IPS-20b (cell line): ENCODE results near the gene KRT222.

Experiments
- H3K27ac ChIP-seq: one replicate; pipeline ENCODE4 v1.5.1; 2013; ENCODE audit warnings: low read length
- H3K27me3 ChIP-seq: 2 replicates; pipeline ENCODE4 v1.6.1; 2013; ENCODE audit warnings: mild to moderate bottlenecking, low read length, inconsistent platforms; ENCODE audit not compliant: insufficient read depth
- H3K36me3 ChIP-seq: 2 replicates; pipeline ENCODE4 v1.6.1; 2013; ENCODE audit warnings: low read depth, mild to moderate bottlenecking, inconsistent platforms, low read length, moderate library complexity; ENCODE audit not compliant: insufficient read depth
- H3K4me1 ChIP-seq: 2 replicates; pipeline ENCODE4 v1.6.1; 2013; ENCODE audit warnings: mild to moderate bottlenecking, control low read depth, inconsistent platforms, low read length, moderate library complexity; ENCODE audit not compliant: insufficient read depth
- H3K4me3 ChIP-seq: 2 replicates; pipeline ENCODE4 v1.5.1; 2013; ENCODE audit warnings: mild to moderate bottlenecking, low read length, inconsistent platforms
- H3K9ac ChIP-seq: 2 replicates; pipeline ENCODE4 v1.6.1; 2013; ENCODE audit warnings: low read depth, mild to moderate bottlenecking, inconsistent platforms, low read length, moderate library complexity
- H3K9me3 ChIP-seq: 2 replicates; pipeline ENCODE4 v1.6.1; 2013; ENCODE audit warnings: mild to moderate bottlenecking, low read depth, low read length, inconsistent platforms; ENCODE audit not compliant: insufficient read depth

The KRT222 gene

GRCh38 chr17:40623419-40624210 lies 41.4 kb downstream of the KRT222 start:
- Histone ChIP-seq H3K36me3 (peaks cover 18% of the 10 kb centered on the region), H3K9me3 (no peaks in the 10 kb centered on the region), H3K9ac (no peak overlapping the region), H3K4me3 (no peak overlapping the region), H3K27ac (no peak overlapping the region), H3K27me3 (no peaks in the 10 kb centered on the region), H3K4me1 (no peaks in the 10 kb centered on the region)

- Histone ChIP-seq H3K4me3 (no peak overlapping the region), H3K27me3 (no peaks in the 10 kb centered on the region), H3K27ac (no peak overlapping the region), H3K9ac (no peak overlapping the region), H3K4me1 (no peaks in the 10 kb centered on the region), H3K9me3 (no peaks in the 10 kb centered on the region), H3K36me3 (peaks cover 7% of the 10 kb centered on the region)
Measured at GRCh38 chr17:40622509-40622928, 42.5 kb downstream of the KRT222 start.

GRCh38 chr17:40621578-40621977 lies 43.4 kb downstream of the KRT222 start:
- Histone ChIP-seq H3K9ac (no peak overlapping the region), H3K36me3 (no peaks in the 10 kb centered on the region), H3K27ac (no peak overlapping the region), H3K4me1 (no peaks in the 10 kb centered on the region), H3K9me3 (no peaks in the 10 kb centered on the region), H3K27me3 (no peaks in the 10 kb centered on the region; the same call in 1 of the 2 replicates), H3K4me3 (no peak overlapping the region)

- no peaks in the 10 kb centered on the region for H3K36me3 ChIP-seq
- no peak overlapping the region for H3K9ac ChIP-seq
- H3K4me1 ChIP-seq: no peaks in the 10 kb centered on the region
- no peaks in the 10 kb centered on the region; the same call in 1 of the 2 replicates for H3K27me3 ChIP-seq
- no peak overlapping the region for H3K27ac ChIP-seq
- no peaks in the 10 kb centered on the region for H3K9me3 ChIP-seq
- no peak overlapping the region for H3K4me3 ChIP-seq
Measured at GRCh38 chr17:40621019-40621418, 44.0 kb downstream of the KRT222 start.

- no peak overlapping the region for H3K4me3 ChIP-seq
Measured at GRCh38 chr17:40618754-40619625, 46.0 kb downstream of the KRT222 start.

GRCh38 chr17:40617678-40618240 lies 47.2 kb downstream of the KRT222 start:
- no peaks in the 10 kb centered on the region; the same call in 1 of the 2 replicates for H3K27me3 ChIP-seq
- H3K4me1 ChIP-seq: peaks cover 6% of the 10 kb centered on the region; the same call in 1 of the 2 replicates
- H3K9me3 ChIP-seq: no peaks in the 10 kb centered on the region
- no peak overlapping the region for H3K9ac ChIP-seq
- H3K27ac ChIP-seq: no peak overlapping the region
- H3K36me3 ChIP-seq: no peaks in the 10 kb centered on the region
- H3K4me3 ChIP-seq: no peak overlapping the region

More at GRCh38 chr17:40618754-40619625, 46.0 kb downstream of the KRT222 start:
- H3K4me1 ChIP-seq: peaks cover 6% of the 10 kb centered on the region; the same call in 1 of the 2 replicates
- H3K27ac ChIP-seq: no peak overlapping the region
- no peaks in the 10 kb centered on the region for H3K36me3 ChIP-seq
- H3K27me3 ChIP-seq: no peaks in the 10 kb centered on the region; the same call in 1 of the 2 replicates
- H3K9ac ChIP-seq: no peak overlapping the region
- no peaks in the 10 kb centered on the region for H3K9me3 ChIP-seq

GRCh38 chr17:40616592-40616991 lies 48.4 kb downstream of the KRT222 start:
- peaks cover 6% of the 10 kb centered on the region; the same call in 1 of the 2 replicates for H3K4me1 ChIP-seq
- no peaks in the 10 kb centered on the region for H3K36me3 ChIP-seq
- no peaks in the 10 kb centered on the region for H3K9me3 ChIP-seq
- no peak overlapping the region for H3K4me3 ChIP-seq
- no peak overlapping the region for H3K9ac ChIP-seq
- H3K27ac ChIP-seq: no peak overlapping the region
- H3K27me3 ChIP-seq: no peaks in the 10 kb centered on the region; the same call in 1 of the 2 replicates

GRCh38 chr17:40615841-40616476 lies 49.0 kb downstream of the KRT222 start:
- Histone ChIP-seq H3K4me1 (peaks cover 6% of the 10 kb centered on the region; the same call in 1 of the 2 replicates), H3K27me3 (no peaks in the 10 kb centered on the region; the same call in 1 of the 2 replicates), H3K9me3 (no peaks in the 10 kb centered on the region), H3K9ac (no peak overlapping the region), H3K4me3 (no peak overlapping the region), H3K27ac (no peak overlapping the region), H3K36me3 (no peaks in the 10 kb centered on the region)

GRCh38 chr17:40615068-40615840 lies 49.7 kb downstream of the KRT222 start:
- no peaks in the 10 kb centered on the region for H3K36me3 ChIP-seq
- H3K9ac ChIP-seq: no peak overlapping the region
- H3K27me3 ChIP-seq: no peaks in the 10 kb centered on the region; the same call in 1 of the 2 replicates
- H3K4me1 ChIP-seq: peaks cover 6% of the 10 kb centered on the region; the same call in 1 of the 2 replicates
- H3K4me3 ChIP-seq: no peak overlapping the region
- no peaks in the 10 kb centered on the region for H3K9me3 ChIP-seq
- no peak overlapping the region for H3K27ac ChIP-seq

- no peaks in the 10 kb centered on the region for H3K36me3 ChIP-seq
- H3K4me1 ChIP-seq: peaks cover 6% of the 10 kb centered on the region; the same call in 1 of the 2 replicates
- no peaks in the 10 kb centered on the region; the same call in 1 of the 2 replicates for H3K27me3 ChIP-seq
- no peak overlapping the region for H3K4me3 ChIP-seq
- no peaks in the 10 kb centered on the region for H3K9me3 ChIP-seq
- H3K27ac ChIP-seq: no peak overlapping the region
- H3K9ac ChIP-seq: no peak overlapping the region
Measured at GRCh38 chr17:40614431-40615067, 50.4 kb downstream of the KRT222 start.
